ENCODE results near the gene LGALS1.

- TF ChIP-seq ZEB2 (IDR thresholded peaks at IDR 0.05) (no peak), CBFA2T3 (IDR thresholded peaks at IDR 0.05) (no peak), ESRRA (IDR thresholded peaks at IDR 0.05; ENCODE audit: borderline replicate concordance, low read depth) (no peak), NR2C2 (CRISPR knock-in tag; IDR thresholded peaks at IDR 0.05) (no peak), NR2C2 (tag; IDR thresholded peaks at IDR 0.05) (no peak), RBM22 (IDR thresholded peaks at IDR 0.05; ENCODE audit: low read depth, low read length, poor library complexity, severe bottlenecking) (no peak), ELF1 (tag; IDR thresholded peaks at IDR 0.05) (no peak), NFIC (IDR thresholded peaks at IDR 0.05) (no peak), KLF1 (tag; IDR thresholded peaks at IDR 0.05) (no peak), SRSF1 (IDR thresholded peaks at IDR 0.05; ENCODE audit: low read depth, low read length) (no peak), FOS (IDR thresholded peaks at IDR 0.05; ENCODE audit: extremely low read depth, insufficient read length) (no peak), BRCA1 (IDR thresholded peaks at IDR 0.05) (no peak), BRCA1 (CRISPR knock-in tag; IDR thresholded peaks at IDR 0.05) (no peak)
- TF ChIP-seq, protein P1, sequence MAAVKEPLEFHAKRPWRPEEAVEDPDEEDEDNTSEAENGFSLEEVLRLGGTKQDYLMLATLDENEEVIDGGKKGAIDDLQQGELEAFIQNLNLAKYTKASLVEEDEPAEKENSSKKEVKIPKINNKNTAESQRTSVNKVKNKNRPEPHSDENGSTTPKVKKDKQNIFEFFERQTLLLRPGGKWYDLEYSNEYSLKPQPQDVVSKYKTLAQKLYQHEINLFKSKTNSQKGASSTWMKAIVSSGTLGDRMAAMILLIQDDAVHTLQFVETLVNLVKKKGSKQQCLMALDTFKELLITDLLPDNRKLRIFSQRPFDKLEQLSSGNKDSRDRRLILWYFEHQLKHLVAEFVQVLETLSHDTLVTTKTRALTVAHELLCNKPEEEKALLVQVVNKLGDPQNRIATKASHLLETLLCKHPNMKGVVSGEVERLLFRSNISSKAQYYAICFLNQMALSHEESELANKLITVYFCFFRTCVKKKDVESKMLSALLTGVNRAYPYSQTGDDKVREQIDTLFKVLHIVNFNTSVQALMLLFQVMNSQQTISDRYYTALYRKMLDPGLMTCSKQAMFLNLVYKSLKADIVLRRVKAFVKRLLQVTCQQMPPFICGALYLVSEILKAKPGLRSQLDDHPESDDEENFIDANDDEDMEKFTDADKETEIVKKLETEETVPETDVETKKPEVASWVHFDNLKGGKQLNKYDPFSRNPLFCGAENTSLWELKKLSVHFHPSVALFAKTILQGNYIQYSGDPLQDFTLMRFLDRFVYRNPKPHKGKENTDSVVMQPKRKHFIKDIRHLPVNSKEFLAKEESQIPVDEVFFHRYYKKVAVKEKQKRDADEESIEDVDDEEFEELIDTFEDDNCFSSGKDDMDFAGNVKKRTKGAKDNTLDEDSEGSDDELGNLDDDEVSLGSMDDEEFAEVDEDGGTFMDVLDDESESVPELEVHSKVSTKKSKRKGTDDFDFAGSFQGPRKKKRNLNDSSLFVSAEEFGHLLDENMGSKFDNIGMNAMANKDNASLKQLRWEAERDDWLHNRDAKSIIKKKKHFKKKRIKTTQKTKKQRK (IDR thresholded peaks at IDR 0.05; ENCODE audit: borderline replicate concordance, low read depth, low read length) = no peak
These were observed 4.9 kb downstream of the LGALS1 start for GRCh38 chr22:37680191-37680851.

All from K562 (cell line).